ENCODE measurements around the gene HJURP. TPM values are rescaled to one million over a fixed set of nuclear protein-coding genes. Genes with fewer than 3 reads are reported as not detected.
"Not testable (repeated sequence)": the region's sequence is repeated elsewhere in the genome, so short reads cannot be mapped to it uniquely, and the experiment has no call there.

HJURP gene
- total RNA-seq = 4.3 and 7.9 TPM in 2 replicates

- peak; percentile 87 for DNase-seq (ENCODE audit: extremely low read depth, low read depth, low spot score)
Observed at GRCh38 chr2:233854241-233854981, at the start of gene HJURP. Gene HJURP, minus strand, starts transcription at chr2:233854535. Its CDS starts 35 bp downstream, at chr2:233854500.

GRCh38 chr2:233901884-233902283 is 47.5 kb upstream of the HJURP start:
- no peak for DNase-seq (ENCODE audit: extremely low read depth, low read depth, low spot score)

GRCh38 chr2:233901367-233901766 is 47.0 kb upstream of the HJURP start:
- DNase-seq (ENCODE audit: extremely low read depth, low read depth, low spot score) = no peak

- not testable (repeated sequence) for DNase-seq (ENCODE audit: extremely low read depth, low read depth, low spot score)
Observed at GRCh38 chr2:233896253-233896652, 41.9 kb upstream of the HJURP start.

- DNase-seq (ENCODE audit: extremely low read depth, low read depth, low spot score) = no peak
Observed at GRCh38 chr2:233892793-233893192, 38.5 kb upstream of the HJURP start.

GRCh38 chr2:233882353-233882752 is 28.0 kb upstream of the HJURP start:
- no peak for DNase-seq (ENCODE audit: extremely low read depth, low read depth, low spot score)

- DNase-seq (ENCODE audit: extremely low read depth, low read depth, low spot score) = not testable (repeated sequence)
Observed at GRCh38 chr2:233872125-233872524, 17.8 kb upstream of the HJURP start.

- DNase-seq (ENCODE audit: extremely low read depth, low read depth, low spot score) = no peak
Observed at GRCh38 chr2:233871432-233871831, 17.1 kb upstream of the HJURP start.

- DNase-seq (ENCODE audit: extremely low read depth, low read depth, low spot score) = no peak
Observed at GRCh38 chr2:233867993-233868532, 13.7 kb upstream of the HJURP start, which contains the start of gene MSL3B. Gene MSL3B, minus strand, starts transcription at chr2:233868386.

GRCh38 chr2:233866479-233866878 is 12.1 kb upstream of the HJURP start:
- no peak for DNase-seq (ENCODE audit: extremely low read depth, low read depth, low spot score)

- DNase-seq (ENCODE audit: extremely low read depth, low read depth, low spot score) = no peak
Observed at GRCh38 chr2:233865838-233866237, 11.5 kb upstream of the HJURP start.

- no peak for DNase-seq (ENCODE audit: extremely low read depth, low read depth, low spot score)
Observed at GRCh38 chr2:233862261-233862768, 8.0 kb upstream of the HJURP start.

- DNase-seq (ENCODE audit: extremely low read depth, low read depth, low spot score) = no peak
Observed at GRCh38 chr2:233858331-233858730, 4.0 kb upstream of the HJURP start.

GRCh38 chr2:233857511-233858141 is 3.3 kb upstream of the HJURP start:
- no peak for DNase-seq (ENCODE audit: extremely low read depth, low read depth, low spot score)

GRCh38 chr2:233856184-233856583 is 1.8 kb upstream of the HJURP start:
- no peak for DNase-seq (ENCODE audit: extremely low read depth, low read depth, low spot score)

- DNase-seq (ENCODE audit: extremely low read depth, low read depth, low spot score) = no peak
Observed at GRCh38 chr2:233855345-233855744, 1.0 kb upstream of the HJURP start.

GRCh38 chr2:233853883-233854240 is 473 bp downstream of the HJURP start:
- DNase-seq (ENCODE audit: extremely low read depth, low read depth, low spot score) = no peak

GRCh38 chr2:233853353-233853752 is 982 bp downstream of the HJURP start:
- no peak for DNase-seq (ENCODE audit: extremely low read depth, low read depth, low spot score)

GRCh38 chr2:233852056-233852455 is 2.3 kb downstream of the HJURP start:
- DNase-seq (ENCODE audit: extremely low read depth, low read depth, low spot score) = no peak

GRCh38 chr2:233851169-233851568 is 3.2 kb downstream of the HJURP start:
- DNase-seq (ENCODE audit: extremely low read depth, low read depth, low spot score) = no peak

- no peak for DNase-seq (ENCODE audit: extremely low read depth, low read depth, low spot score)
Observed at GRCh38 chr2:233850745-233851144, 3.6 kb downstream of the HJURP start.
